ENCODE data around the gene PTRHD1.
"Not testable (repeated sequence)": the region's sequence is repeated elsewhere in the genome, so short reads cannot be mapped to it uniquely, and the experiment has no call there.

Gene PTRHD1

DNA sequence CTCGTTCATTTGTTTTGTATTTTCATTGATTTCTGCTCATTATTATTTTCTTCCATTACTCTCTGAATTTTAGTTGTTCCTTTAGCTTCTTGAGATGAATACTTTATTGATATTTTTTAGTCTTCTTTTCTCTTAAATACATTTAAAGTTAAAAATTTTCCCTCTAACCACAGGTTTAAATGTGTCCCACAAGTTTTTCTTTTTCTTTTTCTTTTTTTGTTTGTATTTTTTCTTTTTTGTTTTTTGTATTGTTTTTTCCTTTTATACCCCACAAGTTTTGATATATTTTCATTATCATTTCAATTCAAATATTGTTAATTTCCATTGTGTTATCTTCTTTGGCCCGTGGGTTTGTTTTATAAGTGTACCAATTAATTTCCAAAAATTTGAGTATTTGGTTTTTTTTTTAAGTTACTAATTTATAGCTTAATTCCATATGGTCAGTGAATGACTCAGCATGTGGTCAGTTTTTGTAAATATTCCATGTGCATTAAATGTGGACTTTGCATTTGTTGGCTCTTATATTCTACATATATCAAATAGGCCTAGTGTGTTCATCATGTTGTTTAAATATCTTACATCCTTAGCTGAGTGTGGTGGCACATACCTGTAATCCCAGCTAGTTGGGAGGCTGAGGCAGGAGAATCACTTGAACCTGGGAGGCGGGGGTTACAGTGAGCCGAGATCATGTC lies 16.3 kb upstream of the PTRHD1 start:
- DNase-seq (ENCODE audit: insufficient read length, low spot score) (no peak), FAIRE-seq (no peak)
- no peak for TF ChIP-seq POLR2A (IDR thresholded peaks at IDR 0.05; ENCODE audit: low read depth, low read length)

DNA sequence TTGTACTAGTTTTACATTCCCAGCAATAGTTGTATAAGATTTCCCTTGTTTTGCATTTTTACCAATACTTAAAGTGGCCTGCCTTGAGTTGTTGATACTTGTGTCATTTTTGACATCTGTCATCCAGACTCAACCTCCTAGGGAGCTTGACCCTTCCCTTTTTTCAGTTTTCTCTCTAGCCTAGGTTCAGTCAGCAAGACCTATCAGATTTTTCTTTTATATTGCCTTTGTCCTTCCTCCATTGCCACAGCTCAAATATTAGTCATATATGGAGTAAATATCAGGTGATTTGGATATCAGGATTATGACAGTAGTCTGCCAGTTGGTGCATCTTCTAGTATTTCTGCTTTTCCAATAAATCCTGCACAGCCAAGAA lies 13.5 kb upstream of the PTRHD1 start:
- TF ChIP-seq POLR2A (IDR thresholded peaks at IDR 0.05; ENCODE audit: low read depth, low read length), result no peak
- DNase-seq (ENCODE audit: insufficient read length, low spot score), result no peak
- FAIRE-seq, result peak; percentile 36

DNA sequence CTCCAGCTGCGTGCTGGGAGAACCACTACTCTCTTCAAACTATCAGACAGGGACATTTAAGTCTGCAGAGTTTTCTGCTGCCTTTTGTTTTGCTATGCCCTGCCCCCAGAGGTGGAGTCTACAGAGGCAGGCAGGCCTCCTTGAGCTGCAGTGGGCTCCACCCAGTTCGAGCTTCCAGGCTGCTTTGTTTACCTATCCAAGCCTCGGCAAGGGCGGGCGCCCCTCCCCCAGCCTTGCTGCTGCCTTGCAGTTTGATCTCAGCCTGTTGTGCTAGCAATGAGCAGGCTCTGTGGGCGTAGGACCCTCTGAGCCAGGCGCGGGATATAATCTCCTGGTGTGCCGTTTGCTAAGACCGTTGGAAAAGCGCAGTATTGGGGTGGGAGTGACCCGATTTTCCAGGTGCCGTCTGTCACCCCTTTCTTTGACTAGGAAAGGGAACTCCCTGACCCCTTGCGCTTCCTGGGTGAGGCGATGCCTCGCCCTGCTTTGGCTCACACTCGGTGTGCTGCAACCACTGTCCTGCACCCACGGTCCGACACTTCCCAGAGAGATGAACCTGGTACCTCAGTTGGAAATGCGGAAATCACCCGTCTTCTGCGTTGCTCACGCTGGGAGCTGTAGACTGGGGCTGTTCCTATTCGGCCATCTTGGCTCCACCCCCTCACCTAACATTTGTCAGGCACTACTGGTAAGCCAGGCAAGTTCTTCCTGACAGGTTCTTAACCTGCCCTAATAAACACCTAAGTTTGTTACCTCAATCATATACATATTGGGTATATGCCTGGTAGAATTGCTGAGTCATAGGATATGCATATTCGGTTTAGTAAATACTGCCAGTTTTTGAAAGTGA lies 12.8 kb upstream of the PTRHD1 start:
- not testable (repeated sequence) for FAIRE-seq; DNase-seq (ENCODE audit: insufficient read length, low spot score)

DNA sequence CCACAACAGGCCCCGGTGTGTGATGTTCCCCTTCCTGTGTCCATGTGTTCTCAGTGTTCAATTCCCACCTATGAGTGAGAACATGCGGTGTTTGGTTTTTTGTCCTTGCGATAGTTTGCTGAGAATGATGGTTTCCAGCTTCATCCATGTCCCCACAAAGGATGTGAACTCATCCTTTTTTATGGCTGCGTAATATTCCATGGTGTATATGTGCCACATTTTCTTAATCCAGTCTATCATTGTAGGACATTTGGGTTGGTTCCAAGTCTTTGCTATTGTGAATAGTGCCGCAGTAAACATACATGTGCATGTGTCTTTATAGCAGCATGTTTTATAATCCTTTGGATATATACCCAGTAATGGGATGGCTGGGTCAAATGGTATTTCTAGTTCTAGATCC lies 7.3 kb upstream of the PTRHD1 start:
- not testable (repeated sequence) for DNase-seq (ENCODE audit: insufficient read length, low spot score); FAIRE-seq

DNA sequence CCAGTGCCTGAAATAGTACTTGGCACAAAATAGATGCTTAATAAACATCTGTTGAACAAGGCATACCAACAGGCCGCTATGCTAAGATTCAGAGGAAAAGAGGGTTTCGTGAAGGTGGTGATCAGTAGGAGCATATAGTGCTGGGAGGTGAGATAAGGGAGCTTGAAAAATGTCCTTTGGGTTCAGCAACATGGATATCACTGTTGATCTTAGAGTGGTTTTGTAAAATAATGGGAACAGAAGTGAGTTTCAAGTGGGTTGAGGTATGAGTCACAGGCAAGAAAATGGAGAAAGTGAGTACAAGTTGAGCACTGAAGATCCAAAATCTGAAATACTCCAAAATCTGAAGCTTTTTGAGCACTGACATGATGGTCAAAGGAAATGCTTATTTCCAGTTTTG lies 4.5 kb upstream of the PTRHD1 start:
- TF ChIP-seq POLR2A (IDR thresholded peaks at IDR 0.05; ENCODE audit: low read depth, low read length), result no peak
- FAIRE-seq, result no peak
- DNase-seq (ENCODE audit: insufficient read length, low spot score), result no peak

DNA sequence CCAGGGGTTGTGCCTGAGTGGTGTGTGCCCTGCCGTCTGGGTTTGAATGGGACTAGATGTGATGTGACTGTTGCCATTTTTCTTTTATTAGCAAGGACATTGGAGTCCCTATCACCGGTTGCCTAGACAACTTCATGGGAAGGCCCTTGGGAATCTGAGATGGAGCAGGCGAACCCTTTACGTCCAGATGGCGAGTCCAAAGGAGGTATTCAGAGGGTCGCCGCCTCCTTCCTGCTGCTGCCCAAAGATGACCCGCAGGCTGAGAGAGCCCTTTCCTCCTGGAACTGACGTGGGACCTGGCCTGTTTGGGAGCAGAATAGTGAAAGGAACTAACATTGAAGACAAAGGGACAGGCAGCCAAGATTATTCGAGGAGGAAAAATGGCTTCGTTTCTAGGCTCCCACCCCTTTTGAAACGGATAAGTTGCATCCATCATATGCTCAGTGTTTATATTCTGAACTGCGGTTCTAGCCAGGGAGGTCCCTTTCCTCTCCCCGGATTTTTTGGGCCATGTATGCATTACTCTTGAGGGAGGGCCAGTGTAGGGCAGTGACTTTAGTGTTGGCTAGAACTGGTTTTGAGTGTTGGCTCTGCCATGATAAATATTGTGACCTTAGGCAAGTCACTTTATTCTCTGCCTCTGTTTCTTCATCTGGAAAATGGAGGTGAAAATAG lies 707 bp upstream of the PTRHD1 start:
- no peak for FAIRE-seq
- TF ChIP-seq POLR2A (IDR thresholded peaks at IDR 0.05; ENCODE audit: low read depth, low read length), result no peak
- peak; percentile 23 for DNase-seq (ENCODE audit: insufficient read length, low spot score)

DNA sequence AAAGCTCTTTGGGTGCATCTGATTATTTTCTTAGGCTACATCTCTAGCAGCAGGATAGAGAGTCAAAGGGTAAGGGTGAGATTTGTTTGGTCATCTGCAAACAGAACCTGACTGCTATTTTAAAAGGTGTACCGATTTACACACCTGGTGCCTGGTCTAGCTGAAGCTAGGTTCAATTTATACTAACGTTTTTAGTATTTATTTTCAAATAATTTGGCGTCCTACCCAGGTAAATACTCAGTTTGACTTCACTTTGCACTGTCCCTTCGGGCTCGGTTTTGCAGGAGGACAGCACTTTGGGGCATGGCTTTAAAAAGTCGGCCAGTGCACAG lies 683 bp downstream of the PTRHD1 start:
- no peak for TF ChIP-seq POLR2A (IDR thresholded peaks at IDR 0.05; ENCODE audit: low read depth, low read length)
- FAIRE-seq, result no peak
- no peak for DNase-seq (ENCODE audit: insufficient read length, low spot score)

DNA sequence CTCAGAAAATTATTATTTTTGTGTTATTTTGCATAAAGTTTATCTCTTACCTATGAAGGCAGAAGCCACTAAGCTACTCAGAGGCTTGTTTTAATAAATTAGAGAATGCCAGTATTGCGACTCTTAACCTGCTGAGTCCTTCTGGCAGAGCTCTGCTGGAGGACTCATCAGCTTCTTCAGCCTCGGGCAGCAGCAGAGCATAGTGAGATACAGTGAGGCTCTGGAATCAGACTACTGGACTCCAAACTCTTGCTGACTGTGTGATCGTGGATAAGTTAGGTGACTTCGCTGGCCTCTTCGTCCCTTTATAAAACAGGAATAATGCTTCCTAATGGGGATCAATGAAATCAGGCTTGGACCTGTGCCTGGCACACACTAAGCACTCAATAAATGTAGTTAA lies 1.7 kb downstream of the PTRHD1 start:
- TF ChIP-seq POLR2A (IDR thresholded peaks at IDR 0.05; ENCODE audit: low read depth, low read length), result no peak
- DNase-seq (ENCODE audit: insufficient read length, low spot score) (no peak), FAIRE-seq (no peak)

DNA sequence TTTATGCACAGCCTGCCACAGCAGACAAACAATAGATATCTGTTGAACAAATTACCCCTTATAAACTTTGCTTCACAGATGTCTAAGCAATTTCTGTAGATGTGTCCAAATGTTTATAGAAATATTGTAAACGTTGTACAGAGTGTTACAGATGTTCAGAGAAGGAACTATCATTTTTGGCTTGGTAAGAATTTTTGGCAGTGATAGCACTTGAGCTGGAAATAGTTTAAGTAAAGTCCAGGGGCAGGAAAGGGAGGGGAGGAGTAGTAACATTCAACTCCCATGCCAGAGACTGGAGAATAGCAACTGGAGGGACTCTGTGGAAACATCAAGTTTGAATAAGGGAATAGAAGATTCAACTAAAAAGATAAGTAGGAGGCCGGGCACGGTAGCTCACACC lies 4.4 kb downstream of the PTRHD1 start:
- no peak for TF ChIP-seq POLR2A (IDR thresholded peaks at IDR 0.05; ENCODE audit: low read depth, low read length)
- DNase-seq (ENCODE audit: insufficient read length, low spot score), result no peak
- no peak for FAIRE-seq

DNA sequence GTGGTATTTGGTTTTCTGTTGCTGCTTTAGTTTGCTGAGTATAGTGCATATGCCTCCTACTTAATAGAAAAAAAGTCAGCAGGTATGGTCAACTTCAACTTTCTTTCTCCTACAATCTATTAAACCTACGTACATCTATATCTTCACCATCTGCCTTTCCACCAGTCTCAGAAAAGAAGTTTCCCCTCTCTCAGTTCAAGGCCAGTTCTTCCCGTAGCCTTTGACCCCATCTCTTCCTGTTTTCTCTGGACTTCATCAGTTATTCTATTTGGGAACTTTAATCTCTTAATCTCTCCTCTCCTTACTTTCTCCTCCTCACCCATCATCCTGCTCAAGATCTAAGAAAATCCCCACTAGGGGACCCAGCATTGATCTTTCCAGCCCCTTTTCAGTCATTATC lies 5.7 kb downstream of the PTRHD1 start:
- DNase-seq (ENCODE audit: insufficient read length, low spot score) (no peak), FAIRE-seq (no peak)
- TF ChIP-seq POLR2A (IDR thresholded peaks at IDR 0.05; ENCODE audit: low read depth, low read length), result no peak

DNA sequence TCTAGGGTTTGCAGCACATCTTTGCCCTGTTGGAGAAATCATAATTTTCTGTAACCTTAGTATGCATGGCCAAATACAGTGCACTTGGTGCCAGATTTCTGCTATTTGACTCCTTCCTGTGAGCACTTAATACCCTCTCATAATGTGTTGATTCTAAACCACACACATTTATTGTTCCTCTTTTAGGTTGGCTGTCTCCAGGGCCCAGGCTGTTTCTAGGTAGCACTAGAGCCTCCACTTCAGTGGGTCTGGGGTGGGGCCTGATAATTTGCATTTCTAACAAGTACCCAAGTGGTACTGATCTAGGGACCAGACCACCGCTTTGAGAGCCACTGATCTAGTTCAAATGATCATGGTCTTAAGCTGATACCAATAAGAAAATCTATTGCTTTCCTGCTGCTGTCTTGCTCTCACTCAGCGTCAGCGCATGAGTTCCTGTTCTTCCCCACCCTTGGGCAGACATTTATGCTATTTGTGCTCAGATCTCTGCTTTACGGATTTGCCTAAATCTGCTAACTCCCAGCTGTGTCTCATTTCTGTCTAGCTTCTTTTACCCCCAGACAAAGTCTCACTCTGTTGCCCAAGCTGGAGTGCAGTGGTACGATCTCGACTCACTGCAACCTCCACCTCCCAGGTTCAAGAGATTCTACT lies 7.4 kb downstream of the PTRHD1 start:
- no peak for DNase-seq (ENCODE audit: insufficient read length, low spot score)
- no peak for FAIRE-seq
- no peak for TF ChIP-seq POLR2A (IDR thresholded peaks at IDR 0.05; ENCODE audit: low read depth, low read length)

DNA sequence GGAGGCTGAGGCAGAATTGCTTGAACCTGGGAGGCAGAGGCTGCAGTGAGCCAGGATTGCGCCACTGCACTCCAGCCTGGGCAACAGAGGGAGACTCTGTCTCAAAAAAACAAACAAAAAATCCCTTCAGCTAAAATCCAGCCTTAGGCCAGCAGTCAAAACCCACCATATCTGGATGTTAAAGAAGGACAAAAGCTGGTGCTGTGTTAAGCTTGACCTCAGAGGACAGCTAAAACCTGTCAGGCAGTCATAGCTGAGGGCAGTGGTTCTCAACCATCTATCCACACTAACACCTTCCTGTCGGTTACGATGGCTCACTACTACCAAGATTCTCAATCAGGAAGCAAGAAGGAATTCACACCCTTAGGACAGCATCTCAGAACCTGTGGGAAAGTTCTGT lies 9.6 kb downstream of the PTRHD1 start:
- FAIRE-seq (no peak), DNase-seq (ENCODE audit: insufficient read length, low spot score) (no peak)
- no peak for TF ChIP-seq POLR2A (IDR thresholded peaks at IDR 0.05; ENCODE audit: low read depth, low read length)

DNA sequence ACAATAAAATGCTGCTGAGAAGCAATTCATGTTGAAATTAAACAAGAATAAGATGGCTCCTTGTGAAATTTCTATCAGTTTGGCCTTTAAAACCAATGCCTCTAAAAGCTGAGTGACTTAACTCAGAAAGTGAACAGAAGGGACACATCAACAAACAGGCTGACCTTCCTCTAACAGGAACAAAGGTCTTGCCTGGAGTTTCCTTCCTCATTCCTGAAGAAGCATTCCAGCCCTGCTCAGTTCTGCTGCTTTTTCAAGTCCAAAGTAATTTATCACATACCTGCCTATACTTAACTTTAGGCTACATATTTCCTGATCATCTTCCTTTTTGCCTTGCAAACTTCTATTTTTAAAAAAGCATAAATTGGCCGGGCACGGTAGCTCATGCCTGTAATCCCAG lies 14.1 kb downstream of the PTRHD1 start:
- no peak for TF ChIP-seq POLR2A (IDR thresholded peaks at IDR 0.05; ENCODE audit: low read depth, low read length)
- no peak for FAIRE-seq
- no peak for DNase-seq (ENCODE audit: insufficient read length, low spot score)

DNA sequence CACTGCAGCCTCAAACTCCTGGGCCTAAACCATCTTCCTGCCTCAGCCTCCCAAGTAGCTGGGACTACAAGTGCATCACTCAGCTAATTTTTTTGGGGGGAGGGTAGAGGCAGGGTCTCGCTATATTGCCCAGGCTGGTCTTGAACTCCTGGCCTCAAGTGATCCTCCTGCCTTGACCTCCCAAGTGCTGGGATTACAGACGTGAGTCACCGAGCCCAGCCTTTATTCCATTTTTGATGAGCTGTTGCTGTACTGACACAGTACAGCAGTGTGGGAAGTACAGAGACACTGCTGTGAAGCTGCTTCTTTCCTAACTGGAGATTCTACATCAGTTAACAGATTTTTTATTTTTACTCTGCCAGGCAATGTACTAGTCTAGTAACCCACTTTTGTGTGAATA lies 18.8 kb downstream of the PTRHD1 start:
- no peak for TF ChIP-seq POLR2A (IDR thresholded peaks at IDR 0.05; ENCODE audit: low read depth, low read length)
- FAIRE-seq (no peak), DNase-seq (ENCODE audit: insufficient read length, low spot score) (no peak)

Measured in H54 (cell line).